Liver (tissue), 9 donors: ENCODE measurements around the gene GLI2. TPM values are rescaled to one million over a fixed set of nuclear protein-coding genes. Genes with fewer than 3 reads are reported as not detected.

Source experiments
- DNase-seq: peaks from one replicate; pipeline ENCODE4 v3.0.0-alpha.2; 2017; ENCODE audit warnings: low spot score
- H3K27ac ChIP-seq, 2 donors: one replicate each; pipeline ENCODE4 v1.7.0; 2013; ENCODE audit warnings: inconsistent platforms in 2 of 2, low read length in 2 of 2, control low read depth in 1 of 2, low read depth in 1 of 2, mild to moderate bottlenecking in 1 of 2
- H3K27me3 ChIP-seq, 4 donors: one replicate each; pipeline versions ENCODE4 v1.6.1 to v1.7.0; 2013; ENCODE audit warnings: low read length in 3 of 4, inconsistent platforms in 1 of 4, mild to moderate bottlenecking in 1 of 4, moderate library complexity in 1 of 4; ENCODE audit not compliant: control insufficient read depth in 4 of 4, insufficient read depth in 4 of 4
- H3K36me3 ChIP-seq, 4 donors: one replicate each; pipeline versions ENCODE4 v1.6.1 to v1.7.0; 2013; ENCODE audit warnings: low read length in 3 of 4, mild to moderate bottlenecking in 3 of 4, low read depth in 1 of 4, moderate library complexity in 1 of 4; ENCODE audit not compliant: control insufficient read depth in 4 of 4, insufficient read depth in 3 of 4
- H3K4me1 ChIP-seq, 4 donors: one replicate each; pipeline versions ENCODE4 v1.6.1 to v1.7.0; 2013; ENCODE audit warnings: low read length in 3 of 4, mild to moderate bottlenecking in 3 of 4, moderate library complexity in 1 of 4; ENCODE audit not compliant: control insufficient read depth in 4 of 4, insufficient read depth in 4 of 4
- H3K4me3 ChIP-seq, 3 donors: one replicate each; pipeline versions ENCODE4 v1.6.1 to v1.7.0; 2013; ENCODE audit warnings: low read length in 3 of 3, control low read depth in 1 of 3, low read depth in 1 of 3, mild to moderate bottlenecking in 1 of 3
- H3K9ac ChIP-seq, 2 donors: one replicate each; pipeline ENCODE4 v1.7.0; 2013; ENCODE audit warnings: low read length in 2 of 2, mild to moderate bottlenecking in 2 of 2, moderate library complexity in 2 of 2, control low read depth in 1 of 2, low read depth in 1 of 2
- H3K9me3 ChIP-seq, 4 donors: one replicate each; pipeline versions ENCODE4 v1.6.1 to v1.7.0; 2013; ENCODE audit warnings: low read length in 3 of 4; ENCODE audit not compliant: control insufficient read depth in 4 of 4
- EGR1 ChIP-seq, 2 donors: IDR thresholded peaks; 2 replicates each; pipeline ENCODE4 v1.6.1; 2016 to 2018; ENCODE audit warnings: antibody characterized with exemption in 2 of 2, low read depth in 2 of 2
- FOXA1 ChIP-seq: IDR thresholded peaks from 2 replicates; pipeline ENCODE4 v1.6.1; 2016; ENCODE audit warnings: antibody characterized with exemption
- GABPA ChIP-seq, 2 donors: IDR thresholded peaks in 1 of 2; conservative IDR thresholded peaks in 1 of 2; 2 replicates each; pipeline ENCODE4 v1.6.1; 2016; ENCODE audit warnings: antibody characterized with exemption in 2 of 2, mild to moderate bottlenecking in 1 of 2, moderate library complexity in 1 of 2
- HNF4A ChIP-seq, 2 donors: conservative IDR thresholded peaks; 2 replicates each; pipeline ENCODE4 v1.6.1; 2016; ENCODE audit warnings: antibody characterized with exemption in 2 of 2, mild to moderate bottlenecking in 2 of 2
- HNF4G ChIP-seq: IDR thresholded peaks from 2 replicates; pipeline ENCODE4 v1.6.1; 2016; ENCODE audit warnings: antibody characterized with exemption
- JUND ChIP-seq, 2 donors: IDR thresholded peaks; 2 replicates each; pipeline ENCODE4 v1.6.1; 2016; ENCODE audit warnings: antibody characterized with exemption in 2 of 2
- RAD21 ChIP-seq, 2 donors: IDR thresholded peaks; 2 replicates each; pipeline ENCODE4 v1.6.1; 2016; ENCODE audit warnings: antibody characterized with exemption in 2 of 2, mild to moderate bottlenecking in 2 of 2
- REST ChIP-seq: IDR thresholded peaks from 2 replicates; pipeline ENCODE4 v1.6.1; 2016; ENCODE audit warnings: antibody characterized with exemption, mild to moderate bottlenecking
- RXRA ChIP-seq, 2 donors: IDR thresholded peaks; 2 replicates each; pipeline ENCODE4 v1.6.1; 2017 to 2018; ENCODE audit warnings: antibody characterized with exemption in 2 of 2, mild to moderate bottlenecking in 1 of 2
- SP1 ChIP-seq: IDR thresholded peaks from 2 replicates; pipeline ENCODE4 v1.6.1; 2018; ENCODE audit warnings: antibody characterized with exemption, mild to moderate bottlenecking
- TAF1 ChIP-seq: conservative IDR thresholded peaks from 2 replicates; pipeline ENCODE4 v1.6.1; 2016; ENCODE audit warnings: antibody characterized with exemption, mild to moderate bottlenecking
- YY1 ChIP-seq: IDR thresholded peaks from 2 replicates; pipeline ENCODE4 v1.6.1; 2016; ENCODE audit warnings: antibody characterized with exemption, mild to moderate bottlenecking
- WGBS: extraction: QIAGEN DNeasy Blood & Tissue Kit; methylation state at CpG from one replicate; pipeline ENCODE4 v1.1.7; 2013; 5-methylcytosine and 5-hydroxymethylcytosine counted together
- polyA plus RNA-seq, 2 donors: library from polyadenylated mRNA; stranded (reverse) in 1 of 2; unstranded in 1 of 2; fragments of 200-250 nt in 1 of 2; fragments of >200 nt in 1 of 2; fragmentation: Nextera tagmentation in 1 of 2; extraction: Ambion mirVana in 1 of 2; gene quantifications; one replicate each; pipeline versions ENCODE4 v1.2.1 to v1.2.3, GENCODE V29; 2013 to 2015
- total RNA-seq, 2 donors: library from RNA; depleted of rRNA; stranded (reverse); fragments of >200 nt; gene quantifications; one replicate each; pipeline ENCODE4 v1.2.3, GENCODE V29; 2014
- TF ChIP-seq, protein P1 (sequence below): IDR thresholded peaks from 2 replicates; pipeline ENCODE4 v1.6.1; 2016; ENCODE audit warnings: antibody characterized with exemption
- TF ChIP-seq, protein P2 (sequence below): fragments of 150-350 bp; IDR thresholded peaks from 2 replicates; pipeline ENCODE4 v1.5.1; 2017; ENCODE audit warnings: improper control_type of control experiment, low read depth, low read length; ENCODE audit not compliant: missing input control
- TF ChIP-seq, protein P3 (sequence below): IDR thresholded peaks from 2 replicates; pipeline ENCODE4 v1.6.1; 2016; ENCODE audit warnings: antibody characterized with exemption
- TF ChIP-seq, protein P4 (sequence below): IDR thresholded peaks from 2 replicates; pipeline ENCODE4 v1.6.1; 2016; ENCODE audit warnings: antibody characterized with exemption
- donor health status: healthy.
- donor health status: healthy.
- donor health status: healthy.
- donor health status: healthy.
- donor health status: healthy.

Gene GLI2
- total and polyA plus RNA-seq, 4 donors = 0.04 to 0.16 (median 0.11) TPM

DNA sequence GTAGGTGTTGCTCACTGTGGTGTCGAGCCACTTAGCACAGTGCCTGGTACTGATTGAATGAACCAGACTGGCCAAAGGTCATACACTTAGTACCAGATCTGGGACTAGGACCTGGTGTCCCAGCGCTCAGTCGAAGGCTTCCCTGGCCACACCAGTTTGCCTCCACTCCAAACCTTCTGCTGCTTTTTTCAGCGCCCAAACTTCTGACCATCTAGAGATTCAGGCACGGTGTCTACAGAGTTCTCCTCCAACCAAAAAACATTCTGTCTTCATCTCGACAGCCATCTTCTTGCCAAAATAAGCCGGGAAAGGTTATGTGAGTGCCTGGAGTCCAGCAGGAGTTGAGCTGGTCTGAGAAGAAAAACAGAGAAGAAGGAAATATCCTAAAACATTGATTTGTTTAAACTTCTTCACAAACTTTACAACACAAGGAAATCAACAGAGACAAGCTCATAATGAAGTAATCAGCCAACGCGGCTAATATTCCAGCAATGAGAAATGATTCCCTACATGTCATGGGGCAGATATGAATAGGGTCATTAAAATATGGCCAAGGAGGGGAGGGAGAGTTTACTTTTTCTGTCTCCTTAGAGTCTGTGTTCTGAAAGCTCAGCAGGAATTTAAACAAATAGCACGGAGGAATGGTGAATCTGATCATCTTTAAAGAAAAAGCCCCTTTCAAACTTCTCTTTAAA, 2.3 kb upstream of the GLI2 start:
- H3K27me3 ChIP-seq = peaks cover 2 to 19% (median 11%) of the 10 kb centered on the region in 4 donors

GRCh38 chr2:120734930-120735651, 577 bp upstream of the GLI2 start:
- Histone ChIP-seq H3K9me3 (no peaks in the 10 kb centered on the region), H3K27me3 (peaks cover 8 to 23% (median 19%) of the 10 kb centered on the region in 4 donors)
- TF ChIP-seq TAF1 = no peak
- no peak for TF ChIP-seq EGR1 (IDR thresholded peaks at IDR 0.05; ENCODE audit: low read depth in 2 of 2)
- TF ChIP-seq JUND (IDR thresholded peaks at IDR 0.05) = no peak
- TF ChIP-seq, protein P1, sequence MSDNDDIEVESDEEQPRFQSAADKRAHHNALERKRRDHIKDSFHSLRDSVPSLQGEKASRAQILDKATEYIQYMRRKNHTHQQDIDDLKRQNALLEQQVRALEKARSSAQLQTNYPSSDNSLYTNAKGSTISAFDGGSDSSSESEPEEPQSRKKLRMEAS = no peak
- no peak for TF ChIP-seq RXRA (IDR thresholded peaks at IDR 0.05)
- TF ChIP-seq, protein P2, sequence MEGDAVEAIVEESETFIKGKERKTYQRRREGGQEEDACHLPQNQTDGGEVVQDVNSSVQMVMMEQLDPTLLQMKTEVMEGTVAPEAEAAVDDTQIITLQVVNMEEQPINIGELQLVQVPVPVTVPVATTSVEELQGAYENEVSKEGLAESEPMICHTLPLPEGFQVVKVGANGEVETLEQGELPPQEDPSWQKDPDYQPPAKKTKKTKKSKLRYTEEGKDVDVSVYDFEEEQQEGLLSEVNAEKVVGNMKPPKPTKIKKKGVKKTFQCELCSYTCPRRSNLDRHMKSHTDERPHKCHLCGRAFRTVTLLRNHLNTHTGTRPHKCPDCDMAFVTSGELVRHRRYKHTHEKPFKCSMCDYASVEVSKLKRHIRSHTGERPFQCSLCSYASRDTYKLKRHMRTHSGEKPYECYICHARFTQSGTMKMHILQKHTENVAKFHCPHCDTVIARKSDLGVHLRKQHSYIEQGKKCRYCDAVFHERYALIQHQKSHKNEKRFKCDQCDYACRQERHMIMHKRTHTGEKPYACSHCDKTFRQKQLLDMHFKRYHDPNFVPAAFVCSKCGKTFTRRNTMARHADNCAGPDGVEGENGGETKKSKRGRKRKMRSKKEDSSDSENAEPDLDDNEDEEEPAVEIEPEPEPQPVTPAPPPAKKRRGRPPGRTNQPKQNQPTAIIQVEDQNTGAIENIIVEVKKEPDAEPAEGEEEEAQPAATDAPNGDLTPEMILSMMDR = no peak
- TF ChIP-seq REST = no peak
- no peak for TF ChIP-seq FOXA1
- TF ChIP-seq, protein P3, sequence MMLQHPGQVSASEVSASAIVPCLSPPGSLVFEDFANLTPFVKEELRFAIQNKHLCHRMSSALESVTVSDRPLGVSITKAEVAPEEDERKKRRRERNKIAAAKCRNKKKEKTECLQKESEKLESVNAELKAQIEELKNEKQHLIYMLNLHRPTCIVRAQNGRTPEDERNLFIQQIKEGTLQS = no peak
- no peak for TF ChIP-seq HNF4G
- TF ChIP-seq SP1 = no peak
- TF ChIP-seq GABPA (IDR thresholded peaks at IDR 0.05 in 1 of 2, conservative IDR thresholded peaks at IDR 0.05 in 1 of 2) = no peak
- TF ChIP-seq HNF4A (conservative IDR thresholded peaks at IDR 0.05) = no peak

More for the DNA sequence above, 2.3 kb upstream of the GLI2 start:
- no peaks in the 10 kb centered on the region for H3K36me3 ChIP-seq
- no peak for DNase-seq
- H3K9me3 ChIP-seq = no peaks in the 10 kb centered on the region
- H3K4me1 ChIP-seq = peaks cover 11 to 22% (median 19%) of the 10 kb centered on the region in 4 donors
- H3K4me3 ChIP-seq = no peak overlapping the region
- 67% methylated on average over 10 of the region's 10 CpGs for WGBS
- H3K9ac ChIP-seq = no peak overlapping the region
- H3K27ac ChIP-seq = no peak overlapping the region
- TF ChIP-seq, protein P2 = no peak
- TF ChIP-seq, protein P1 = no peak
- TF ChIP-seq RAD21 (IDR thresholded peaks at IDR 0.05) (no peak), GABPA (IDR thresholded peaks at IDR 0.05 in 1 of 2, conservative IDR thresholded peaks at IDR 0.05 in 1 of 2) (no peak), EGR1 (IDR thresholded peaks at IDR 0.05; ENCODE audit: low read depth in 2 of 2) (no peak), HNF4G (no peak), JUND (IDR thresholded peaks at IDR 0.05) (no peak), HNF4A (conservative IDR thresholded peaks at IDR 0.05) (no peak), YY1 (no peak), TAF1 (no peak)
- TF ChIP-seq, protein P4, sequence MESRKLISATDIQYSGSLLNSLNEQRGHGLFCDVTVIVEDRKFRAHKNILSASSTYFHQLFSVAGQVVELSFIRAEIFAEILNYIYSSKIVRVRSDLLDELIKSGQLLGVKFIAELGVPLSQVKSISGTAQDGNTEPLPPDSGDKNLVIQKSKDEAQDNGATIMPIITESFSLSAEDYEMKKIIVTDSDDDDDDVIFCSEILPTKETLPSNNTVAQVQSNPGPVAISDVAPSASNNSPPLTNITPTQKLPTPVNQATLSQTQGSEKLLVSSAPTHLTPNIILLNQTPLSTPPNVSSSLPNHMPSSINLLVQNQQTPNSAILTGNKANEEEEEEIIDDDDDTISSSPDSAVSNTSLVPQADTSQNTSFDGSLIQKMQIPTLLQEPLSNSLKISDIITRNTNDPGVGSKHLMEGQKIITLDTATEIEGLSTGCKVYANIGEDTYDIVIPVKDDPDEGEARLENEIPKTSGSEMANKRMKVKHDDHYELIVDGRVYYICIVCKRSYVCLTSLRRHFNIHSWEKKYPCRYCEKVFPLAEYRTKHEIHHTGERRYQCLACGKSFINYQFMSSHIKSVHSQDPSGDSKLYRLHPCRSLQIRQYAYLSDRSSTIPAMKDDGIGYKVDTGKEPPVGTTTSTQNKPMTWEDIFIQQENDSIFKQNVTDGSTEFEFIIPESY = no peak

More at GRCh38 chr2:120734930-120735651, 577 bp upstream of the GLI2 start:
- peak overlapping the region in 1 of 3 donors; percentile 54 for H3K4me3 ChIP-seq
- H3K9ac ChIP-seq = no peak overlapping the region
- no peak for DNase-seq
- 9% methylated on average over 40 of the region's 40 CpGs for WGBS
- peaks cover 11 to 22% (median 19%) of the 10 kb centered on the region in 4 donors for H3K4me1 ChIP-seq
- H3K36me3 ChIP-seq = no peaks in the 10 kb centered on the region
- no peak overlapping the region for H3K27ac ChIP-seq
